ENCODE measurements around the gene KRTAP5-5. TPM values are rescaled to one million over a fixed set of nuclear protein-coding genes. Genes with fewer than 3 reads are reported as not detected.
"Not testable (repeated sequence)": the region's sequence is repeated elsewhere in the genome, so short reads cannot be mapped to it uniquely, and the experiment has no call there.

KRTAP5-5 gene
- total and polyA plus RNA-seq, 2 experiments from 2014 or later = not detected

GRCh38 chr11:1597994-1598380, 31.6 kb upstream of the KRTAP5-5 start, which contains the start of gene KRTAP5-2 (continued):
- TF ChIP-seq, protein P1, sequence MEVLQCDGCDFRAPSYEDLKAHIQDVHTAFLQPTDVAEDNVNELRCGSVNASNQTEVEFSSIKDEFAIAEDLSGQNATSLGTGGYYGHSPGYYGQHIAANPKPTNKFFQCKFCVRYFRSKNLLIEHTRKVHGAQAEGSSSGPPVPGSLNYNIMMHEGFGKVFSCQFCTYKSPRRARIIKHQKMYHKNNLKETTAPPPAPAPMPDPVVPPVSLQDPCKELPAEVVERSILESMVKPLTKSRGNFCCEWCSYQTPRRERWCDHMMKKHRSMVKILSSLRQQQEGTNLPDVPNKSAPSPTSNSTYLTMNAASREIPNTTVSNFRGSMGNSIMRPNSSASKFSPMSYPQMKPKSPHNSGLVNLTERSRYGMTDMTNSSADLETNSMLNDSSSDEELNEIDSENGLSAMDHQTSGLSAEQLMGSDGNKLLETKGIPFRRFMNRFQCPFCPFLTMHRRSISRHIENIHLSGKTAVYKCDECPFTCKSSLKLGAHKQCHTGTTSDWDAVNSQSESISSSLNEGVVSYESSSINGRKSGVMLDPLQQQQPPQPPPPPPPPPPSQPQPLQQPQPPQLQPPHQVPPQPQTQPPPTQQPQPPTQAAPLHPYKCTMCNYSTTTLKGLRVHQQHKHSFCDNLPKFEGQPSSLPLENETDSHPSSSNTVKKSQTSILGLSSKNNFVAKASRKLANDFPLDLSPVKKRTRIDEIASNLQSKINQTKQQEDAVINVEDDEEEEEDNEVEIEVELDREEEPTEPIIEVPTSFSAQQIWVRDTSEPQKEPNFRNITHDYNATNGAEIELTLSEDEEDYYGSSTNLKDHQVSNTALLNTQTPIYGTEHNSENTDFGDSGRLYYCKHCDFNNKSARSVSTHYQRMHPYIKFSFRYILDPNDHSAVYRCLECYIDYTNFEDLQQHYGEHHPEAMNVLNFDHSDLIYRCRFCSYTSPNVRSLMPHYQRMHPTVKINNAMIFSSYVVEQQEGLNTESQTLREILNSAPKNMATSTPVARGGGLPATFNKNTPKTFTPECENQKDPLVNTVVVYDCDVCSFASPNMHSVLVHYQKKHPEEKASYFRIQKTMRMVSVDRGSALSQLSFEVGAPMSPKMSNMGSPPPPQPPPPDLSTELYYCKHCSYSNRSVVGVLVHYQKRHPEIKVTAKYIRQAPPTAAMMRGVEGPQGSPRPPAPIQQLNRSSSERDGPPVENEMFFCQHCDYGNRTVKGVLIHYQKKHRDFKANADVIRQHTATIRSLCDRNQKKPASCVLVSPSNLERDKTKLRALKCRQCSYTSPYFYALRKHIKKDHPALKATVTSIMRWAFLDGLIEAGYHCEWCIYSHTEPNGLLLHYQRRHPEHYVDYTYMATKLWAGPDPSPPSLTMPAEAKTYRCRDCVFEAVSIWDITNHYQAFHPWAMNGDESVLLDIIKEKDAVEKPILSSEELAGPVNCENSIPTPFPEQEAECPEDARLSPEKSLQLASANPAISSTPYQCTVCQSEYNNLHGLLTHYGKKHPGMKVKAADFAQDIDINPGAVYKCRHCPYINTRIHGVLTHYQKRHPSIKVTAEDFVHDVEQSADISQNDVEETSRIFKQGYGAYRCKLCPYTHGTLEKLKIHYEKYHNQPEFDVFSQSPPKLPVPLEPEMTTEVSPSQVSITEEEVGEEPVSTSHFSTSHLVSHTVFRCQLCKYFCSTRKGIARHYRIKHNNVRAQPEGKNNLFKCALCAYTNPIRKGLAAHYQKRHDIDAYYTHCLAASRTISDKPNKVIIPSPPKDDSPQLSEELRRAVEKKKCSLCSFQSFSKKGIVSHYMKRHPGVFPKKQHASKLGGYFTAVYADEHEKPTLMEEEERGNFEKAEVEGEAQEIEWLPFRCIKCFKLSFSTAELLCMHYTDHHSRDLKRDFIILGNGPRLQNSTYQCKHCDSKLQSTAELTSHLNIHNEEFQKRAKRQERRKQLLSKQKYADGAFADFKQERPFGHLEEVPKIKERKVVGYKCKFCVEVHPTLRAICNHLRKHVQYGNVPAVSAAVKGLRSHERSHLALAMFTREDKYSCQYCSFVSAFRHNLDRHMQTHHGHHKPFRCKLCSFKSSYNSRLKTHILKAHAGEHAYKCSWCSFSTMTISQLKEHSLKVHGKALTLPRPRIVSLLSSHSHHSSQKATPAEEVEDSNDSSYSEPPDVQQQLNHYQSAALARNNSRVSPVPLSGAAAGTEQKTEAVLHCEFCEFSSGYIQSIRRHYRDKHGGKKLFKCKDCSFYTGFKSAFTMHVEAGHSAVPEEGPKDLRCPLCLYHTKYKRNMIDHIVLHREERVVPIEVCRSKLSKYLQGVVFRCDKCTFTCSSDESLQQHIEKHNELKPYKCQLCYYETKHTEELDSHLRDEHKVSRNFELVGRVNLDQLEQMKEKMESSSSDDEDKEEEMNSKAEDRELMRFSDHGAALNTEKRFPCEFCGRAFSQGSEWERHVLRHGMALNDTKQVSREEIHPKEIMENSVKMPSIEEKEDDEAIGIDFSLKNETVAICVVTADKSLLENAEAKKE (CRISPR knock-in tag; IDR thresholded peaks at IDR 0.05) = no peak
- TF ChIP-seq JUNB (IDR thresholded peaks at IDR 0.05; ENCODE audit: unreplicated experiment) (no peak), EZH2phosphoT487 (IDR thresholded peaks at IDR 0.05; ENCODE audit: unreplicated experiment) (no peak)
- TF ChIP-seq, protein P2, sequence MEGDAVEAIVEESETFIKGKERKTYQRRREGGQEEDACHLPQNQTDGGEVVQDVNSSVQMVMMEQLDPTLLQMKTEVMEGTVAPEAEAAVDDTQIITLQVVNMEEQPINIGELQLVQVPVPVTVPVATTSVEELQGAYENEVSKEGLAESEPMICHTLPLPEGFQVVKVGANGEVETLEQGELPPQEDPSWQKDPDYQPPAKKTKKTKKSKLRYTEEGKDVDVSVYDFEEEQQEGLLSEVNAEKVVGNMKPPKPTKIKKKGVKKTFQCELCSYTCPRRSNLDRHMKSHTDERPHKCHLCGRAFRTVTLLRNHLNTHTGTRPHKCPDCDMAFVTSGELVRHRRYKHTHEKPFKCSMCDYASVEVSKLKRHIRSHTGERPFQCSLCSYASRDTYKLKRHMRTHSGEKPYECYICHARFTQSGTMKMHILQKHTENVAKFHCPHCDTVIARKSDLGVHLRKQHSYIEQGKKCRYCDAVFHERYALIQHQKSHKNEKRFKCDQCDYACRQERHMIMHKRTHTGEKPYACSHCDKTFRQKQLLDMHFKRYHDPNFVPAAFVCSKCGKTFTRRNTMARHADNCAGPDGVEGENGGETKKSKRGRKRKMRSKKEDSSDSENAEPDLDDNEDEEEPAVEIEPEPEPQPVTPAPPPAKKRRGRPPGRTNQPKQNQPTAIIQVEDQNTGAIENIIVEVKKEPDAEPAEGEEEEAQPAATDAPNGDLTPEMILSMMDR (conservative IDR thresholded peaks at IDR 0.05; ENCODE audit: low read depth in 2 of 2) = no peak

- H3K27ac ChIP-seq (ENCODE audit: low read depth); H4K20me1 ChIP-seq (replicated peaks; ENCODE audit: insufficient read depth); H3K36me3 Mint-ChIP-seq (ENCODE audit: low read depth); H3K27me3 ChIP-seq (ENCODE audit: insufficient read depth); DNase-seq (ENCODE audit: low spot score); H3K27ac Mint-ChIP-seq; H3K36me3 ChIP-seq (ENCODE audit: insufficient read depth); H3K4me2 ChIP-seq; H3K9me2 ChIP-seq (ENCODE audit: insufficient read depth); H2AFZ ChIP-seq; ATAC-seq; H3K4me3 ChIP-seq; H3K4me3 Mint-ChIP-seq; H3K79me2 ChIP-seq (replicated peaks; ENCODE audit: insufficient read depth): not testable (repeated sequence)
- Mint-ChIP-seq H3K9me3 (peaks cover 22% of the 10 kb centered on the region; the same call in 2 of the 3 replicates), H3K4me1 (peaks cover 28% of the 10 kb centered on the region), H3K27me3 (ENCODE audit: insufficient read depth, low read depth, poor library complexity) (peaks cover 15% of the 10 kb centered on the region)
- Histone ChIP-seq H3K4me1 (ENCODE audit: insufficient read depth) (peaks cover 18% of the 10 kb centered on the region), H3F3A (replicated peaks; ENCODE audit: low read depth) (peaks cover 13% of the 10 kb centered on the region; the same call in 1 of the 2 replicates)
Measured at GRCh38 chr11:1598406-1598805, 31.2 kb upstream of the KRTAP5-5 start.
